Measurements from ENCODE around the gene MRPL12.
A peak's percentile ranks its signal among the peaks of the same experiment; 100 is the strongest.
"Not testable (repeated sequence)": the region's sequence is repeated elsewhere in the genome, so short reads cannot be mapped to it uniquely, and the experiment has no call there.

The MRPL12 gene

DNA sequence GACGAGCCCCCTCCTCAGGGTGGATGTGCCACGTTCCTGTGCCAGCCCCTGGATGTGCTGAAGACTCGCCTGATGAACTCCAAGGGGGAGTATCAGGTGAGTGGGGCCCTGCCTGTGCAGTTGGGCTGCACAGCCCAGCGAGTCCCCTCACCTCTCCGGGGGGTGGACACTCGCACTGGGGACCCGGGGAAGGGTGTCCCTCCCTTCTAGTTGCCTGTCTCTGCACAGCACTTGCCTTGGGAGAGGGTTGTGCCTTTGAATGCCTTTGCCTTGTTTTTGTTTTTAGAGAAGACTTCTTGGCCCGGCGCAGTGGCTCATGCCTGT is 14.6 kb downstream of the MRPL12 start:
- DNase-seq = no peak

DNA sequence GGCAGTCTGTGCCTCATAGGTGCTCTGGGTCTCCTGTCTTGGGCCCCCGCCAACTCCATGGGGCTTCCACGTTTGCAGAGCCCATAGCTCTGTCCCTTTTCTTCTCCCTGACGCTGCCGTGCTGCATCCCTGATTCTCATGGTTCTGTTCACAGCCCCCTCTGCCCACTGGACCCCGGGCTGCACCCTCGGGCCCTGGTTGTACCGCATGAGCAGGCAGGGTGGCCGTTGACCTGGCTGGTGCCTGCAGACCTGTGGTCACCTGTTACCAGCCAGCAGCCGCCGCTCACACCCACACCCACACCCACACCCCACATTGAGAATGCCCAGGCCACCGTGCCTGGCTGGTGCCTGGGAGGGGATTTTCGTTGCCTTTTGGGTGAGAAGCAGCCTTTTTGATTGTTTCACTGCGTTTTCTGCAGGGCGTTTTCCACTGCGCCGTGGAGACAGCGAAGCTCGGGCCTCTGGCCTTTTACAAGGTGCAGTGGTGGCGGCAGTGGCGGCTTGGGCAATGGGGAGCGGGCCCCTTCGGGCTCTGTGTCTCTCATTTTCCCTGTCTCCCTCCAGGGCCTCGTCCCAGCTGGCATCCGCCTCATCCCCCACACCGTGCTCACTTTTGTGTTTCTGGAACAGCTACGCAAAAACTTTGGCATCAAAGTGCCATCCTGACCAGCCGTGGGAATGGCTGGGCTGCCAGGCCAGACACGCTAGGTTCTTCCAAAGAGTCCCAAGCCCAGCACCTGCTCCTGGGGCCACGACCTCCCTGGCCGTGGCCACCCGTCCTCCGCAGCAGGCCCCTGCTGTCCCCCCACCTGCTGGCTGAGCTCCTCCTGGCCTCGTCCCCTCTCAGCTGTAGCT is 16.5 kb downstream of the MRPL12 start:
- DNase-seq = no peak

DNA sequence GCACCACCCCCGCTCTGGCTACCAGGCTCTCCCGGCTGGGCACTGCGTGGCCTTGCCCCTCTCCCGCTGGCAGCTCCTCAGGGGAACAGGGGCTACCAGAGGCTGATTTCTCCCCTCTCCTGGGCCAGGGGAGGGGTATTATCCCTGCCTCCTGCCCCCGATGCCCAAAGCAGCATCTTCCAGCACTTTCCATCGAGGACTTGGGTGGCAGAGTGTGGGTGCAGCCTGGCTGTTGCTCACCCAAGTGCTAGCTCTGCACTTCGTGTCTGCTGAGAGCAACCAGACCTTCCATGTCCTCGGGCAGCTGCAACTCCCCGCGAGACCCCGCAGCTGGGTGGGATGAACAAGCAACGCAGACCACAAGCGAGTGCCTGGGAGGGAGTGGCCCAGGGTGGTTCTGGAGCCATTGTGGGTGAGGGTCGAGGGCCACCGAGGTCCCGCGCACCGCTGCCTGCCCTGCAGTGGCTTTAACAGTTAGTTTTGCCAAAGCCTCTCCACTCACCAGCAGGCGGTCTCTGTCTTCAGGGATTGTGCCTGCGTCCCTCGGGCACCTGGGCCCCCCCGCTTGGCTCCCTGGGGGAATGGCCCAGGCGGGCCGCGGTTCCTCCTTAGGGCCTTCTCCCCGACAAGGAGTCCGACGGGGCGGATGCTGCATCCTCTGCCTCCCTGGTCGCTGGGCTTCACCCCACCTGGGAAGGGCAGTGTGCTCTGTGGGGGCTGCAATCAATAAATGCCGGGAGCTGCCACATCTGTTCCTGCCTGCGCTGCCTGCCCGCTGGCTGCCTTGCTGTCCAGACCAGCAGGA is 17.3 kb downstream of the MRPL12 start:
- no peak for DNase-seq

DNA sequence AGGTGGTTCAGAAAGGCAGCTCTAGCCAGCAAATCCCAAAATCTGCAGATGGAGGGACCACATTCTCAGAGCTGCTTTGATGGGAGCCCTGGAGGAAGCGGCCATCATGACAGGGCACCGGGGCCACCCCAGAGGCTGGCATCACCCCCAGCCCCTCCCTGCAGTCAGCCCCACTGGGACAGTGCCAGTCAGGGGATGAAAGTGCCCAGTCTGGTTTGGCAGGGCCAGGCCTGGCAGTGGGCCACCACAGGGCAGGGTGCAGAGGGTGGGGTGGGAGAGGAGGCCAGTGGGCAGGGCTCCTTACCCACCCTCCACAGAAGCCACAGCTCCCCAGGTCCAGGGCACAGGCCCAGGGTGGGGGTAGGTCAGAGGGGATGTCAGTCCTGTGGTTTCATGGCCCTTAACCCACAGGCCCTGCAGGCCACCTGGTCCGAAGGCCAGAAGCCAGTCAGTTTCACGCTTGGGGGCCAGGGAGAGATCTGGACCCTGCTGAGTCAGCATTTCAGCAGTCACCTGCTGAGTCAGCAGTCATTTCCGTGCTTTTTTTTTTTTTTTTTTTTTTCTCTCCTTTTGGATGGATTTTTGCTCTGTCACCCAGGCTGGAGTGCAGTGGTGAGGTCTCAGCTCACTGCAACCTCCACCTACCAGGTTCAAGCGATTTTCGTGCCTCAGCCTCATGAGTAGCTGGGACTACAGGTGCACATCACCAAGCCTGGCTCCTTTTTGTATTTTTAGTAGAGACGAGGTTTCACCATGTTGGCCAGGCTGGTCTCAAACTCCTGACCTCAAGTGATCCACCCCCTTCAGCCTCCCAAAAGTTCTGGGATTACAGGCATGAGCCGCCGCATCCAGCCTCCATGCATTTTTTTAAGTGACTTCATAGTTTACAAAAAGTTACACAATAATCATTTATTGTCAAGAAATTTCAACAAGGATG is 19.3 kb downstream of the MRPL12 start:
- no peak for DNase-seq

DNA sequence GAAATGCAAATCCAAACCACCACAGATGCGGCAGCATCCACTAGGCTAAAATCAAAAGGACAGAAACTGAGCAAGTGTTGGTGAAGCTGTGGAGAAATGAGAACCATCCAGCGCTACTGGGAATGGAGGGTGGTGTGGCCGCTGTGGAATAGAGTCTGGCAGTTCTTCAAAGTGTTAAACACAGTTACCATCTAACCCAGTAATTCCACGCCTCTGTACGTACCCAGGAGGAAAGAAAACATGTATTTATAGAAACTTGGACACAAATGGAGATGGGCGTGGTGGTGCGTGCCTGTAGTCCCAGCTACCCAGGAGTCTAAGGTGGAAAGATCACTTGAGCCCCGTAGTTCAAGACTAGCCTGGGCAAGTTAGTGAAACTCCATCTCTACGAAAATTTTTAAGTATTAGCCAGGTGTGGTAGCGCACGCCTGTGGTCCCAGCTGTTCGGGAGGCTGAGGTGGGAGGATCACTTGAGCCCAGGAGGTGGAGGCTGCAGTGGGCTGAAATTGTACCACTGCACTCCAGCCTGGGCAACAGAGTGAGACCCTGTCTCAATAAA is 20.6 kb downstream of the MRPL12 start:
- DNase-seq = no peak

DNA sequence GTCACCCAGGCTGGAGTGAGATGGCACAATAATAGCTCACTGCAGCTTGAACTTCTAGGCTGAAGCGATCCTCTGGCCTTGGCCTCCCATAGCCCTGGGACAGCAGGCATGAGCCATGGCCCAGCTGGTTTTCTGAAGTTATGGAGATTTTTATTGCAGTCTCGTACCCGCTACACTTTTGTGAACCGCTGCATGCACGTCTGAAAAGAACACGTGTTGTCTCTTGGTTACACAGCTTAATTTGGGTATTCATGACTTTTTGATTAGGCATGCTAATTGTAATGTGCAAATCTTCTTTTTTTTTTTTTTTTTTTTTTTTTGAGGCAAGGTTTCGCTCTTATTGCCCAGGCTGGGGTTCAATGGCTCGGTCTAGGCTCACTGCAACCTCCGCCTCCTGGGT is 22.3 kb downstream of the MRPL12 start:
- DNase-seq = no peak

DNA sequence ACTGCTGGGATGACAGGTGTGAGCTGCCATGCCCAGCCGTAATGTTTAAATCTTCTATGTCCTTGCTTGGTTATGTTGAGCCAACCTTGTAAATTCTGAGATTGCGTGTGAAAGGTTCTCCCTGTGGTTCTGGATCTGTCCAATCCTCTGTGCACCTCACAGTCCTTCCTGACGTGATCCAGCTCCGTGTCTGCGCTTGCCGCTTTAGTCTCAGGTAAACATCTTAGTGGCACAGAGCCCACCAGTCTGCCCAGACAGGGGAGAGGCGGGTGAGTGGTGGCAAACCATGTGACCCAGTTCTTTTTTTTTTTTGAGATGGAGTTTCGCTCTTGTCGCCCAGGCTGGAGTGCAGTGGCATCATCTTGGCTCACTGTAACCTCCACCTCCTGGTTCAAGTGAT is 22.8 kb downstream of the MRPL12 start:
- DNase-seq = no peak

DNA sequence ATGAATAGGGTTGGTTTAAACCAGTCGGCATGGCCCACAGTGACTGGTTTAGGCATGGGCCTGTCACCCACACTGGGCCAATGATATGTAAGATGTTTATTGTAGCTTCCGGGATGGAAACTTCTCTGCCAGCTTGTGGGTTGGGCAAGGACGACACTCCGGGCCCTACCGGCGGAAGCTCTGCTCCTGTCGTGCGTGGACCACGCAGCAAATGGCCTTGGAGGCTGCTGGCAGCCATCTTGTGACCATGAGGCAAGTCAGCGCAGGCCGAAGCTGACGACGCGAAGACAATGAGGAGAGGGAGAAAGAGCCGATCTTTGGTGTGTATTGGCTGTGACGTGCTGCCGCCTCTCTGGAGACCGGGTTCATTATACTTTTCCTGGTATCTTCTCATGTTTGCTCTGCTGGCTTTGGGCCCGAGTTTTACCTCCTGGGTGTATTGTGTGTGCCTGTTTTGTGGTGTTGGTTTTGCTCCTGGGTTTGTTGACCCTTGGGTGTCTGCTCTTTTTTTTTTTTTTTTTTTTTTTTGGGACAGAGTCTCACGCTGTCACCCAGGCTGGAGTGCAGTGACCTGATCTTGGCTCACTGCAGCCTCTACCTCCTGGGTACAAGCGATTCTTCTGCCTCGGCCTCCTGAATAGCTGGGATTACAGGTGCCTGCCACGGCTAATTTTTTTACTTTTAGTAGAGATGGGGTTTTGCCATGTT is 24.3 kb downstream of the MRPL12 start:
- DNase-seq = no peak

DNA sequence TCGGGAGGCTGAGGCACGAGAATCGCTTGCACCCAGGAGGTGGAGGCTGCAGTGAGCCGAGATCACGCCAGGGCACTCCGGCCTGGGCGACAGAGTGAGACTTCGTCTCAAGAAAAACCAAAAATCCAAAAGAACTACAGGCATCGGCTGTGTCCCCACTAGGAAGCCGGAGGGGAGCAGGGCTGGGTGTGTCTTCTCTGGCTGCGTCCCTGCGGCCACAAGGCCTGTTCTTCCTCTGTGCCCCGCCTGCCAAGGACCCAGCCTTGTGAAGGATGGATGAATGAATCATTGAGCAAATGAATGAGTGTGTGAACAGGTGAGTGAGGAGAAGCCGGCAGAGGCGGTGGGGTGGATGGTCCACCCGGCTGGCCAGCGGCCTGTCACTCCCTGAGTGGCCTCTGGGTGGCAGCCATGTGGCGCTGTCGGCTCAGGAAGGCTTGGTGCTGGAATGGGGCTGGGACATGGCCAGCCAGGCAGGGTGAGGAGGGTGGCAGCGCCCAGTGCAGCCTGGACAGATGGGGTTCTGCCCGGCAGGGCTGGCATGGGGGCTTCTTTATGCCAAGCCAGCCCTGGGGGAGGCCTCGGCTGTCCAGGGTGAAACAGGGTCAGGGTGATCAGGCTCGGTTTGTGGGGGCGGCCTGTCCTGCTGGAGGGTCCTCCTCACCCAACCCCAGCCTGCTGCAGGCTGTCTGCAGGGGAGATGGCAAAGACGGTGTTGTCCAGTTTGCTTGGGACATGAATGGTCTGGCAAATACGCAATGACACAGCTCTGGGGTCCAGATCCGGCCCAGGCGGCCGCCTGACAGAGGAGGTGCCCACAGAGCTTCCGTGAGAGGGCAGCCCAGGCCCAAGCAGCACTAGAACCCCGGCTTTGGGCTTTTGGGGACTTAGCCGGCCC is 30.6 kb downstream of the MRPL12 start:
- DNase-seq = peak; percentile 36

DNA sequence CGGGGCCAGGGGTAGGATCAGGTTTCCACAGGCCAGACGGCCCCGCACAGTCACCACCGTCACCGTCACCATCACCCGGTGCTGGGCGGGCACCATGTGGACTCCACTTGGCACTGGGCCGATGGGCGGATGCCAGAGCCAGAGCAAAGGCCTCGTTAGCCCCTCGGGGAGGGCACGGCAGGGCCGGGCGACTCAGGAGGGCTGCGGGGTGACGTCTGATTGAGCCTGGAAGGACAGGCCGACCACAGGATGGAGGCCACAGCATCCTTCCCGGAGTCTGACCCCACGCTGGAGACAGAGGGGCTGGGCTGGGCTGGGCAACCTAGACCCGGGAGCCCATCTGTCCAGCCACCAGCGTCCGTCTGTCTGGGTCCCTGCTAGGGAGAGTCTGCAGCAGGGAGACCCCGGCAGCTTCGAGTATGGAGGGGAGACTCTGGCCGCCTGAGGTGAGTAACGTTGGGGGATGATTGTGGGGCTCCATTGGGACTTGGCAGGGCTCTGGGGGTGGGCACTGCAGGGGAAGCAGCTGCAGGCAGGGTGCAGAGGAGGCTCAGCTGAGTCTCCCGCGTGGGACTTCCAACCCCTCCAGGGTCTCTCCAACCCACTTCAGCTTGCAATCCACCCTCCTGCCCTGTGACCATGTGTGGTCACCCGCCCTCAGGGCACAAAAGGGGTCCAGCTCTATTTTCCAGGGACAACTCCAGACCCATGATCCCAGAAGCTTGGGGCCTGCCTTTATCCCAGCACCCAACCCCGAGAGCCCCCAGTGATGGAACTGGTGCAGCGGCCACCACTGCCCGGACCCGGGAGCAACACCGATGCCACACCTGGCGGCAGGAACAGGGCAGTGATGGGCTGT is 31.5 kb downstream of the MRPL12 start:
- DNase-seq = no peak

DNA sequence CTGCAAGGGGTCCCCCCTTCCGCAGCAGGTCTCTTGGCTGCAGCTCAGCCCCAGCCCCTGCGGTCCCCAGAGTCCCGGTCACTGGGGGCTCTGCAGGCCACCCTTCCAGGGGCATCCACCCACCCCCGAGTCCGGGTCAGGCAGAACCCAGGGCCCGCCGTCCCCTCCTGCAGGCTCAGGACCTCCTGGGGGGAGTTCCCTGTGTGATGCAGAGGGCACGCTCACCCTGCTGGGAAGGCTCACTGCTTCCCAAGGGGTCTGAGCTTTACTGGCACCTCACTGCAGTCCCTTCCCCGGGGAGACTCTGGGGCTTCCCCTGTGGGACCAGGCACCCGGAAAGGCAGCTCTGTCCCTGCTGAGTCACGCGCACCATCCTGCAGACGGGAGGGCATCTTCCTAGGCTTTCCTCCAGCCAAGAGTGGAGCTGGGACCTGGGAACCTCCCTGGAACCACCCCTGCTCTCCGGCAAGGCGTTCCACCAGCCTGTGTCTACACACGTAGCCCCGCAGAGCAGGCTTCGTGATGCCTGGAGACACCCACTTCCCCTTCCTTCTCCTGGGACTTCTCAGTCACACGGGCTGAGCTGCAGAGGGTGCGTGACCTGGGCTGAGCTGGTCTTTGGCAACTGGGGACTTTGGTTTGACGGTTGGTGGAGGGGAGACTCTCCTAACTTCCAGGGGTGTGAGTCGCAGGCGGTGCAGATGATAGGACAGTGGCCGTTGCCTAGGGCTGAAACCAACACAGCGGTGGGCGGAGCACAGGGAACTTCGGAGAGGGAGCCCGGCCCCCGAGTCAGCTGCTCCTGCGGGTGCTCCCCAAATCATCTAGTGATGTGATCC is 32.3 kb downstream of the MRPL12 start:
- no peak for DNase-seq

DNA sequence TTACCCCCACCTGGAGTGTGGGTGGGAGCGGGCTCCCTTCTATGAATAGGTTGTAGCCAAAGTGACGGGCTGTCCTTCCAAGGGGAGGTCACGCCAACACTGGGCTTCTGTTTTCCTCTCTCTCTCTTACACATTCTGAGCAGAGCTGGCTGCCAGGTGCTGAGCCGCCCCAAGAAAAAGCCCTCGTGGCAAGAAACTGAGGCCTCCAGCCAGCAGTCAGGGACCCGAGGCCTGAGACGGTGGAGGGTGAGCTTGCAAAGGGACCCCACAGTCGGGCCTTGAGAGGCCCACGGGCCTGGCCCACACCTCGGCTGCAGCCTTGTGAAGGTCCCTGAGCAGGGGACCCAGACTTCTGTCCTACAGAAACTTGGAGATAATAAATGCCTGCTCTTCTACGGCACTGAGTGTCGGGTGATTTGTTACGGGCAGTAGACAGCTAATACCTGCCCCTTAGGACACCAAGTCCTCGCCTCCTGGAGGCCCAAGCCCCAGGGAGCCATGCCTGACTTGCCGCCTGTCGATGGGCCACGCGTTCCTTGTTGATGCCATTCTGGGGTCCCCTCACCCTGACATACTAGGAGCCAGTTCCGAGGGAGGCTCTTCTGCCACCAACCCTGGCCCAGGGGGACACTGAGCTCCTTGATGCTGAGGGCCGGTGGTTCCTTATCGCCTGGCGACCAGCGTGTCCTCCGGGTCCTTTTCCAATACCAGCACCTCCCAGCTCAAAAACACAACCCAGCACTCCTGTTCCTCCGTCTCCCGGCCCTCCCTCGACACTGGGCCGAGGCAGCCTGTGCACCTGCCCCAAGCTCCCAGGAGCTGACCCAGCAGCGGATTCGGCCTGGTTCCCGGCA is 35.0 kb downstream of the MRPL12 start:
- no peak for DNase-seq

DNA sequence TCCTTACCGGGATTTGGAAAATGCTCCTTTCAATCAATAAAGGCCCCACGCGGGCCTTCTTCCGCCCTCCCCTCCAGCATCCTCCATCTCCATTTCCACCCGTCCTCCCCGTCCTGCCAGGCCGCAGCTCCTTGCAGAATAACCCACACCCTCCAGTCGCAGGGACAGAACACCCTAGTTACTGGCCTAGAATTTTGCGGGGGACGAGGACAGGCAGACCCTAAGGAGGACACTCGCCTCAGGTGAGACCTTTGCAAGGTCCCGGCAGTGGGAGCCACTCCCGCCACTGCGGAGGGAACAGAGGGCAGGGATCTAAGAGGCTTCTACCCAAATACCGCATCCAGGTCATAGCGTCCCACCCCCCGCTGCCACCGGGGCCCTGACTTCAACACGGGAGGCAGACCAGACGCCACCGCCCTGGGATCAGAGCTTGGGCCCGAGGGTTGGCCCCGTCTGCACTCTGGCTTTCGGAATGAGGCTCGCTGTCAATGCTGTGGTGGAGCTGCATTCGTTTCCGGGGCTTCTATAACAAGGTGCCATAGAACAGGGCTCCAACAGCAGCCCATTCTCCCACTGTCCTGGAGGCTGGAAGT is 35.7 kb downstream of the MRPL12 start:
- no peak for DNase-seq

DNA sequence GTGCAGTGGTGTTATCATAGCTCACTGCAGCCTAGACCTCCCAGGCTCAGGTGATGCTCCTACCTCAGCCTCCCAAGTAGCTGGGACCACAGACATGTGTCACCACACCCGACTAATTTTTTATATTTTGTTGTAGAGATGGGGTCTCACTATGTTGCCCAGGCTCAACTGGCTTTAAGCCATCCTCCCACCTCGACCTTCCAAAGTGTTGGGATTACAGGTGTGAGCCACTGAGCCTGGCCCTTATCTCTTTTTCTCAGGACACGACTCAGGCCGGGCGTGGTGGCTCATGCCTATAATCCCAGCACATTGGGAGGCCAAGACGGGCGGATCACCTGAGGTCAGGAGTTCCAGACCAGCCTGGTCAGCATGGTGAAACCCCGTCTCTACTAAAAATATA is 36.4 kb downstream of the MRPL12 start:
- not testable (repeated sequence) for DNase-seq

DNA sequence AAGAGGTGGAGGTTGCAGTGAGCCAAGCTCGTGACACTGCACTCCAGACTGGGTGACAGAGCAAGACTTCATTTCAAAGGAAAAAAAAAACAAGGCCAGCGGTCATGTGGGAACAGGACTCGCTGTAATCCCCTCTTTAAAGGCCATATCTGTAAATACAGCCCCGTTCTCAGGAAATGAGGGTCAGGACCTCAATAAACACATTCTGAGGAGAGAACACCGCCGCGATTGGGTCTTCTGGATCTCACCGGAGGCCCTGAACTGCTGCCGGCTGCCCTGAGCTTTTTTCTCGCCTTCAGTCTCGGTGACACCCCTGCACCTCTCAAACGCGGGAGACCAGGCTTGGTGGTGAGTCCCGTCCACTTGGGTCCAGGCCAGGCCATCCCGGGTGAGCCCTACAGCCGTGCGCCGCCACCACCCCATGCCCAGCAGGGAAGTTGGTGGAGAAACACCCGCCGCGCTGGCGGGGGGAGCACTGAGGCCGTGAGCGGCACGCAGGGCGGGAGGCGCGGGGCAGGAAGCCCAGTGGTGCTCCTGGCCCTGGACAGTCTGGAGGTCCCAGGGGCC is 37.3 kb downstream of the MRPL12 start:
- no peak for DNase-seq

DNA sequence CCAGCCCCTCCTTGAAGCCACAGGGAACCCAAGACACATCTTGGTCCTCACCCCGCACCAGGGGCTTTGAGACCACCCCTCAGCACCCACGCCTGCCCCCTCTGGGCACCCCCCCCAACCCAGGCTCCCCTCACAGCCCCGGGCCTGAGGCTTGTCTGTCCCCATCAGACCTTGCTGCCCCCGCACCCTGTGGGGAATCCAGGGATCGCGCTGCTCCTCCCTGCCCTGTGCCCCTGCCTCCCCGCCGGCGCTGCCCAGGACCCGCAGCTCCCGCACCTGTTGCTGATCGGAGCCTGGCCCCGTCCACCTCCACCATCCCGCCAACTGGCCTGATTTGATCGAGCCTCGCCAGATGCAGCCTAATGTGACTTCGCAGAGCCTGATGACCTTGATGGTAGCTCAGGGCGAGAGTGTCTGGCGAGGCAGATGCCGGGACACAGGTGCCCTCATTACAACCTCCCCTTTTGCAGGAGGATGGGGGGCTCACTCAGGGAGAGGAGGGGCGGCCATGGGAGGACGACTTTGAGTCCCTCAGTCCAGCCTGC is 38.0 kb downstream of the MRPL12 start:
- no peak for DNase-seq

All from T-helper 9 cell (primary cell).